ENCODE data around the gene DNAI2.

- no peak for TF ChIP-seq CTCF (IDR thresholded peaks at IDR 0.05; ENCODE audit: poor library complexity, severe bottlenecking)
- no peak for TF ChIP-seq EZH2 (IDR thresholded peaks at IDR 0.05; ENCODE audit: borderline replicate concordance, insufficient read depth, low read length, poor library complexity, severe bottlenecking)
- no peak for TF ChIP-seq REST (IDR thresholded peaks at IDR 0.05; ENCODE audit: borderline replicate concordance)
- TF ChIP-seq EP300 (conservative IDR thresholded peaks at IDR 0.05; ENCODE audit: poor library complexity, severe bottlenecking): no peak
- no peak for TF ChIP-seq RAD21 (conservative IDR thresholded peaks at IDR 0.05)
- TF ChIP-seq POLR2AphosphoS5 (IDR thresholded peaks at IDR 0.05): no peak
- TF ChIP-seq MXI1 (conservative IDR thresholded peaks at IDR 0.05; ENCODE audit: poor library complexity, severe bottlenecking): no peak
- no peak for TF ChIP-seq SMC3 (conservative IDR thresholded peaks at IDR 0.05; ENCODE audit: poor library complexity)
Measured at GRCh38 chr17:74253036-74253435, 21.0 kb upstream of the DNAI2 start.

Data from neural cell (in vitro differentiated cells).